Omental fat pad (tissue), 4 donors: ENCODE results near the gene RAB3IP. TPM values are rescaled to one million over a fixed set of nuclear protein-coding genes. Genes with fewer than 3 reads are reported as not detected.
"Not testable (repeated sequence)": the region's sequence is repeated elsewhere in the genome, so short reads cannot be mapped to it uniquely, and the experiment has no call there.

Experiments
- ATAC-seq: fragments of 150-250 bp; one replicate; pipeline ENCODE4 v1.9.1; 2016; ENCODE audit warnings: mild to moderate bottlenecking, moderate library complexity; ENCODE audit not compliant: low FRiP score
- DNase-seq: peaks from one replicate; pipeline ENCODE4 v3.0.0-alpha.2; 2019; ENCODE audit warnings: low spot score
- CTCF ChIP-seq, 3 donors: fragments of 450-650 bp; IDR thresholded peaks; one replicate each; pipeline ENCODE4 v1.5.1; 2016 to 2017; ENCODE audit warnings: antibody characterized with exemption in 3 of 3, mild to moderate bottlenecking in 3 of 3, moderate library complexity in 2 of 3
- total RNA-seq, 4 donors: library from RNA; depleted of rRNA; stranded (reverse); fragments of >200 nt; gene quantifications; one replicate each; pipeline ENCODE4 v1.1.0, GENCODE V29; 2016

RAB3IP gene
- total RNA-seq, 4 donors from 2014 or later = 8.2 to 16.1 (median 11.9) TPM

- DNase-seq = no peak
- ATAC-seq = no peak
- TF ChIP-seq CTCF (IDR thresholded peaks at IDR 0.05) = no peak
Measured at GRCh38 chr12:69789351-69789750, 50.7 kb downstream of the RAB3IP start.

- DNase-seq = no peak
- TF ChIP-seq CTCF (IDR thresholded peaks at IDR 0.05) = no peak
- no peak for ATAC-seq
Measured at GRCh38 chr12:69792533-69792932, 53.9 kb downstream of the RAB3IP start.

GRCh38 chr12:69807101-69807897 lies 68.6 kb downstream of the RAB3IP start:
- DNase-seq, ATAC-seq: not testable (repeated sequence)

GRCh38 chr12:69810870-69811498 lies 72.3 kb downstream of the RAB3IP start:
- ATAC-seq (no peak), DNase-seq (no peak)
- no peak for TF ChIP-seq CTCF (IDR thresholded peaks at IDR 0.05)

GRCh38 chr12:69816082-69816481 lies 77.4 kb downstream of the RAB3IP start:
- no peak for TF ChIP-seq CTCF (IDR thresholded peaks at IDR 0.05)
- ATAC-seq (no peak), DNase-seq (no peak)

- no peak for DNase-seq
- no peak for ATAC-seq
- TF ChIP-seq CTCF (IDR thresholded peaks at IDR 0.05) = no peak
Measured at GRCh38 chr12:69821032-69821455, 82.4 kb downstream of the RAB3IP start.

GRCh38 chr12:69821456-69822159 lies 82.9 kb downstream of the RAB3IP start:
- no peak for TF ChIP-seq CTCF (IDR thresholded peaks at IDR 0.05)
- ATAC-seq (no peak), DNase-seq (no peak)
